Gastroesophageal sphincter (tissue), 4 donors: ENCODE data around the gene NFATC3. TPM values are rescaled to one million over a fixed set of nuclear protein-coding genes. Genes with fewer than 3 reads are reported as not detected.

Experiments used
- ATAC-seq: fragments of 150-250 bp; one replicate; pipeline ENCODE4 v1.9.1; 2016; ENCODE audit warnings: mild to moderate bottlenecking, moderate library complexity
- H3K27ac ChIP-seq, 4 donors: fragments of 200-600 bp; sonication (generic) in 3 of 4; 1 replicate in 3 of 4; 2 replicates in 1 of 4; pipeline ENCODE4 v1.5.1; 2016 to 2019
- H3K27me3 ChIP-seq: fragments of 200-600 bp; sonication (generic); one replicate; pipeline ENCODE4 v1.5.1; 2019
- H3K36me3 ChIP-seq, 2 donors: fragments of 200-600 bp; sonication (generic); one replicate each; pipeline ENCODE4 v1.5.1; 2019; ENCODE audit warnings: control low read depth in 1 of 2
- H3K4me1 ChIP-seq, 3 donors: fragments of 200-600 bp; sonication (generic); 1 replicate in 2 of 3; 2 replicates in 1 of 3; pipeline ENCODE4 v1.5.1; 2016 to 2019; ENCODE audit warnings: control low read depth in 2 of 3
- H3K4me3 ChIP-seq, 2 donors: fragments of 200-600 bp; sonication (generic); one replicate each; pipeline ENCODE4 v1.5.1; 2019; ENCODE audit warnings: mild to moderate bottlenecking in 1 of 2, moderate library complexity in 1 of 2
- H3K9me3 ChIP-seq, 3 donors: fragments of 200-600 bp; sonication (generic); one replicate each; pipeline ENCODE4 v1.5.1; 2017 to 2019; ENCODE audit warnings: control low read depth in 2 of 3
- EP300 ChIP-seq: sonication (generic); formaldehyde crosslinking; IDR thresholded peaks from one replicate; pipeline ENCODE4 v1.6.1; 2017; ENCODE audit warnings: antibody characterized with exemption, mild to moderate bottlenecking
- POLR2A ChIP-seq, 2 donors: fragments of 450-650 bp; IDR thresholded peaks; one replicate each; pipeline ENCODE4 v1.6.1; 2017; ENCODE audit warnings: antibody characterized with exemption in 2 of 2, mild to moderate bottlenecking in 2 of 2, moderate library complexity in 1 of 2
- POLR2AphosphoS5 ChIP-seq: sonication (generic); formaldehyde crosslinking; IDR thresholded peaks from one replicate; pipeline ENCODE4 v1.6.1; 2017; ENCODE audit warnings: antibody characterized with exemption
- WGBS, 2 donors: methylation state at CpG; one replicate each; pipeline ENCODE4 v1.1.5; 2018; ENCODE audit warnings: low coverage in 1 of 2; 5-methylcytosine and 5-hydroxymethylcytosine counted together
- total RNA-seq, 4 donors: library from RNA; depleted of rRNA; stranded (reverse); fragments of >200 nt; gene quantifications; one replicate each; pipeline ENCODE4 v1.1.0, GENCODE V29; 2016
- TF ChIP-seq, protein P1 (sequence below), 4 experiments: fragments of 200-600 bp in 2 of 4; fragments of 450-650 bp in 2 of 4; sonication (generic) in 1 of 4; IDR thresholded peaks; one replicate each; pipeline ENCODE4 v1.5.1; 2017 to 2019; ENCODE audit warnings: antibody characterized with exemption in 4 of 4, mild to moderate bottlenecking in 2 of 4, moderate library complexity in 2 of 4

NFATC3 gene
- total RNA-seq, 4 donors from 2014 or later = 42.4 to 50.6 (median 49.3) TPM

DNA sequence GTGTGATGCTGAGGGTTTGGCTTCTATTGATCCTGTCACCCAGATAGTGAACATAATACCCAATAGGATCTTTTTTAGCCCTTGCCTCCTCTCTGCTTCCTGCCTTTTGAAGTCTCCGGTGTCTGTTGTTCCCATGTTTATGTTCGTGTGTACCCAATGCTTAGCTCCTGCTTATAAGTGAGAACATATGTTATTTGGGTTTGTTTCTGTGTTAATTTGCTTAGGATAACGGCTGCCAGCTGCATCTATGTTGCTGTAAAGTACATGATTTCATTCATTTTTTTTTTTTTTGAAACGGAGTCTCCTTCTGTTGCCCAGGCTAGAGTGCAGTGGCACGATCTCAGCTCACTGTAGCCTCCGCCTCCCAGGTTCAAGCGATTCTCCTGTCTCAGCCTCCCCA lies 39.1 kb upstream of the NFATC3 start:
- H3K27ac ChIP-seq = no peak overlapping the region
- no peaks in the 10 kb centered on the region for H3K4me1 ChIP-seq
- H3K36me3 ChIP-seq = peaks cover 0 to 38% of the 10 kb centered on the region in 2 donors
- WGBS, 2 donors = 83% methylated on average over 7 of the region's 7 CpGs; no CpG with 5 or more reads in 1 of the 2 donors
- H3K9me3 ChIP-seq = no peaks in the 10 kb centered on the region
- ATAC-seq = no peak
- no peak for TF ChIP-seq POLR2AphosphoS5
- TF ChIP-seq EP300 = no peak
- no peak for TF ChIP-seq POLR2A (IDR thresholded peaks at IDR 0.05)
- TF ChIP-seq, protein P1, sequence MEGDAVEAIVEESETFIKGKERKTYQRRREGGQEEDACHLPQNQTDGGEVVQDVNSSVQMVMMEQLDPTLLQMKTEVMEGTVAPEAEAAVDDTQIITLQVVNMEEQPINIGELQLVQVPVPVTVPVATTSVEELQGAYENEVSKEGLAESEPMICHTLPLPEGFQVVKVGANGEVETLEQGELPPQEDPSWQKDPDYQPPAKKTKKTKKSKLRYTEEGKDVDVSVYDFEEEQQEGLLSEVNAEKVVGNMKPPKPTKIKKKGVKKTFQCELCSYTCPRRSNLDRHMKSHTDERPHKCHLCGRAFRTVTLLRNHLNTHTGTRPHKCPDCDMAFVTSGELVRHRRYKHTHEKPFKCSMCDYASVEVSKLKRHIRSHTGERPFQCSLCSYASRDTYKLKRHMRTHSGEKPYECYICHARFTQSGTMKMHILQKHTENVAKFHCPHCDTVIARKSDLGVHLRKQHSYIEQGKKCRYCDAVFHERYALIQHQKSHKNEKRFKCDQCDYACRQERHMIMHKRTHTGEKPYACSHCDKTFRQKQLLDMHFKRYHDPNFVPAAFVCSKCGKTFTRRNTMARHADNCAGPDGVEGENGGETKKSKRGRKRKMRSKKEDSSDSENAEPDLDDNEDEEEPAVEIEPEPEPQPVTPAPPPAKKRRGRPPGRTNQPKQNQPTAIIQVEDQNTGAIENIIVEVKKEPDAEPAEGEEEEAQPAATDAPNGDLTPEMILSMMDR (IDR thresholded peaks at IDR 0.05) = no peak
- no peak overlapping the region for H3K4me3 ChIP-seq
- H3K27me3 ChIP-seq = no peaks in the 10 kb centered on the region

DNA sequence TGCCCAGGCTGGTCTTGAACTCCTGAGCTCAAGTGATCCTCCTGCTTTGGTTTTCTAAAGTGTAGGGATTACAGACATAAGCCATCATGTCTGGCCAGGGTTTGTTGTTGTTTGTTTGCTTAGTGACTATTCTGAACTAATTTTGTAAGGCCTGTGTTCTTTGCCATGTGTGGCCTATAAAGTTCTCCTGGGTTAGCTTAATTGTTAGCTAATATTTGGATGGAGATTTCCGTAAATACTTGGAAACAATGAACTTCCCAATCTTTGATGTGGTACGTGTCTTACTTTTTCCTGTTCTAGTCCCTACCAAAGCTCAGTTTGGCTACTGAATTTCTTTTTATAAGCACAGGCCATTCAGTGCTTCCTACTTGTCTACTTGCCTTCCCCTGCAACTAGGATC lies 37.2 kb upstream of the NFATC3 start:
- Histone ChIP-seq H3K36me3 (peaks cover 0 to 57% of the 10 kb centered on the region in 2 donors), H3K9me3 (no peaks in the 10 kb centered on the region), H3K4me3 (no peak overlapping the region), H3K27ac (no peak overlapping the region), H3K4me1 (no peaks in the 10 kb centered on the region), H3K27me3 (no peaks in the 10 kb centered on the region)
- WGBS, 2 donors = 77 to 100% methylated on average over 1 to 2 of the region's 2 CpGs
- ATAC-seq = no peak
- TF ChIP-seq POLR2A (IDR thresholded peaks at IDR 0.05) (no peak), EP300 (no peak), POLR2AphosphoS5 (no peak)
- TF ChIP-seq, protein P1 (IDR thresholded peaks at IDR 0.05) = no peak

DNA sequence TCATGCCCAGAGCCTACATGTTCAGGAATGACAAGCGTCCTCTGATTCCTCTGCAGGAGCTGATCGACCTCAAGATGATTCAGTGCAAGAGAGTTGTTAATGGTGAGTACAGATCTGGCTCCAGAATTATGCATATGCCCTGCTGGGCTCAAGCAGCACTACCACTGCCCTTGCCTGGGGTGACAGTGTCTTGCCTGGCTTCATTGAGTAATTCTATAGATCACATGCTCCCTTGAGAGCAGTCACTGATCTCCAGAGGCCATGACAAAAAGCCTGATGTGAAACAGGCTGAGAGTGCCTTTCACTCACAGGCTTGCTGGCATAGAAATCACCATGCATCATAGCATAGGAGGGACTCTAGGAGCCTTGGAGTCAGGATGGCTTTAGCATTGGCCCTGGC lies 35.7 kb upstream of the NFATC3 start:
- TF ChIP-seq EP300 (no peak), POLR2AphosphoS5 (no peak), POLR2A (IDR thresholded peaks at IDR 0.05) (no peak)
- TF ChIP-seq, protein P1 (IDR thresholded peaks at IDR 0.05) = no peak
- WGBS, 2 donors = 100% methylated on average over 1 of the region's 2 CpGs; no CpG with 5 or more reads in 1 of the 2 donors
- Histone ChIP-seq H3K27ac (no peak overlapping the region), H3K4me1 (no peaks in the 10 kb centered on the region), H3K27me3 (no peaks in the 10 kb centered on the region), H3K9me3 (no peaks in the 10 kb centered on the region), H3K4me3 (no peak overlapping the region), H3K36me3 (peaks cover 0 to 66% of the 10 kb centered on the region in 2 donors)
- no peak for ATAC-seq

DNA sequence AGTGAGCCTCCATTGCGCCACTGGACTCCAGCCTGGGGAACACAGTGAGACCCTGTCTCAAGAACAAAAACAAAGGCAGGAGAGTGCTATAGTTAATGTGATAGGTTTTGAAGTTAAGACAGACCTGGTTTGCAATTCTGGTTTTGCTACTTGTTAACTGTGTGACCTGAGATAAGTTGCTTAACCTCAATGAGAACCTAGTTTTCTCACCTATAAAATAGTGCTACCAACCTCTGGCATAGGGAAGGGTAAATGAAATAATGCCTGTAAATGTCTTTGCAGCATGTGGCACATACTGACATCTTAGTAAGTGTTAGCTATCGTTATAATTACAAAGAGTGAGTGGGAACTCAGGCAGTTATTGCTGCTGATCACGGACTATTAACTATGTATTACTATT lies 29.8 kb upstream of the NFATC3 start:
- Histone ChIP-seq H3K4me1 (no peaks in the 10 kb centered on the region), H3K4me3 (no peak overlapping the region), H3K27ac (no peak overlapping the region), H3K9me3 (no peaks in the 10 kb centered on the region), H3K27me3 (no peaks in the 10 kb centered on the region), H3K36me3 (peaks cover 0 to 87% of the 10 kb centered on the region in 2 donors)
- no peak for ATAC-seq
- TF ChIP-seq, protein P1 (IDR thresholded peaks at IDR 0.05) = no peak
- no peak for TF ChIP-seq POLR2A (IDR thresholded peaks at IDR 0.05)
- TF ChIP-seq POLR2AphosphoS5 = no peak
- no peak for TF ChIP-seq EP300
- 72 to 100% methylated on average over 3 of the region's 3 CpGs for WGBS, 2 donors

DNA sequence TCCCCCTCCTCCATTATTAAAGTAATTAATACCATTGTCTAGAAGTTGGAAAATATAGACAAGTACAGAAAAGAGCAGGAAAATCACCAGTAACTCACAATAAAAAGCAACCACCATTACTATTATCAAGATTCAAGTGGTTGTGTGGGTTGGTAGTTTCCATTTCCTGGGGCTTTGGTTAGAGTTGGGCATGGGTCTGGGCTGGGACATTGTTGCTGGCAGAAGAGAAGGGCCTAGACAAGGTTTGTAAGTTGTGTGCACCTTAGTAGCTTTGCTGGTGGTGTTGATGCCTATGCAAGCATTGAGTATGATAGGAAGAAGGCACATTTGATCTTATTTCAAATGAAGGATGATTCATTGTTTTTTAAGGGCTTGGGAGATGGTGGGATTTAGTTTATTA lies 25.4 kb upstream of the NFATC3 start:
- no peaks in the 10 kb centered on the region for H3K9me3 ChIP-seq
- H3K4me3 ChIP-seq = no peak overlapping the region
- H3K36me3 ChIP-seq = peaks cover 0 to 68% of the 10 kb centered on the region in 2 donors
- ATAC-seq = no peak
- TF ChIP-seq POLR2AphosphoS5 = no peak
- TF ChIP-seq EP300 = no peak
- TF ChIP-seq, protein P1 (IDR thresholded peaks at IDR 0.05) = no peak
- no peak for TF ChIP-seq POLR2A (IDR thresholded peaks at IDR 0.05)
- no peak overlapping the region for H3K27ac ChIP-seq
- peaks cover 0 to 8% (median 4%) of the 10 kb centered on the region in 3 donors for H3K4me1 ChIP-seq
- H3K27me3 ChIP-seq = no peaks in the 10 kb centered on the region
